GM20431 (cell line): ENCODE data around the gene UBE3C.

ENCODE experiments used
- in situ Hi-C: fragments of 300-500 bp; cut with MseI, MboI; formaldehyde crosslinking; loops from one replicate; pipeline ENCODE4 v1.15.0; 2020; ENCODE audit warnings: low sequenced_read_pairs; ENCODE audit not compliant: unreplicated experiment

UBE3C gene

DNA sequence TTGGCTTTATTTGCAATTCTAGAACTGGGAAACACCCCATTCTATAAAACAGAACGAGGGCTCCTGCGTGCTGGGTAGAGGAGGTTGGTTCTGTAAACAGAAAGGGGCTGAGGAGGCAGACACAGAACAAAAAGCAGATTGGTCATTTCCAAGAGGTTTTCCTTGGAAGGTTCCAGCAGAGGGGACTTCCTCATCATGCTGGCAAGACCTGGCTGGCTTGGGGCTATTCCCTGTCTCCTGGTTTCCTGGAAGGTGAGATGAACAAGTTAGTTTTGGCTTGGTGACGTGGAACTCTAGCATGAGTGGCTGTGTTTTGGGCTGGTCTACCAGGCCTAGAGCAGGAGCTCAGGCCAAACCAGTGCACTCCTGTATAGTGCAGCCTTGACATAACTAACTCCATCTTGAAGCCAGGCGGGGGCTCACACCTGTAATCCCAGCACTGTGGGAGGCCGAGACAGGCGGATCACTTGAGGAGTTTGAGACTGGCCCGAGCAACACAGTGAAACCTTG lies 172.0 kb downstream of the UBE3C start:
- in situ Hi-C loops = no loop called here

DNA sequence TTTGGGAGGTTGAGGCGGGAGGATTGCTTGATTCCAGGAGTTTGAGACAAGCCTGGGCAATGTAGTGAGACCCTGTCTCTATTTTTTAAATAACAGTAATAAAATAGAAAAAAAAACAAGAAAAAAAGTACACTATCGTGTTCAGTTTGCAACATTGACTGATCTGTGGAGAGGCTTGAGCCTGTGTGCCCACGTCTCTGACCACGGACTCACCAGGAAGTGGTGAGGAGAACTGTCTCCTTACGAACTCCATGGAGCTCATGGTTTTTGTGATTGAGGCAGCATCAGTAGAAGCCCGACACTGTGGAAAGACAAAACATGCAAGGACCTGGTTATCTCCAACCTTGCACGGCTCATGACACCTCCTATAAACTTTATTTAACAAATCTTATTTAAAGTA lies 174.2 kb downstream of the UBE3C start:
- in situ Hi-C loops = no loop called here

DNA sequence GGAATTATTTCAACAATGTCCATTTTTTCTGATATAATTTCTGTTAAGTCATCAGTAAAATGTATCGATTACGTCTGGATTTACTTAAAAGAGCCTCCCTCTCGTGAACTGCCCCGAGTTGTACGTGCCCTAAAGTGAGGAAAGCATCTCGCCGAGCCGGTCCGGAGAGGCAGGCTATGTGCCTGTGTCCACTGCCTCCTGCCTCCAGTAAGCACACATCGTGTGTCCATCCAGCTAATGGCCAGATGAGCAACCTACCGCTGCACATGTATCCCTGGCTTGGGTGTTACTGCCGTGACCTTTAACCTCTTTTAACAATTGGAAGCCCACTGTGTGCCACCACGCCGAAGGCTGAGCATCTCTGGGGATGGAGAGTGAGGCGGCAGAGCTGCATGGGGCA lies 174.9 kb downstream of the UBE3C start:
- in situ Hi-C loops = no loop called here

DNA sequence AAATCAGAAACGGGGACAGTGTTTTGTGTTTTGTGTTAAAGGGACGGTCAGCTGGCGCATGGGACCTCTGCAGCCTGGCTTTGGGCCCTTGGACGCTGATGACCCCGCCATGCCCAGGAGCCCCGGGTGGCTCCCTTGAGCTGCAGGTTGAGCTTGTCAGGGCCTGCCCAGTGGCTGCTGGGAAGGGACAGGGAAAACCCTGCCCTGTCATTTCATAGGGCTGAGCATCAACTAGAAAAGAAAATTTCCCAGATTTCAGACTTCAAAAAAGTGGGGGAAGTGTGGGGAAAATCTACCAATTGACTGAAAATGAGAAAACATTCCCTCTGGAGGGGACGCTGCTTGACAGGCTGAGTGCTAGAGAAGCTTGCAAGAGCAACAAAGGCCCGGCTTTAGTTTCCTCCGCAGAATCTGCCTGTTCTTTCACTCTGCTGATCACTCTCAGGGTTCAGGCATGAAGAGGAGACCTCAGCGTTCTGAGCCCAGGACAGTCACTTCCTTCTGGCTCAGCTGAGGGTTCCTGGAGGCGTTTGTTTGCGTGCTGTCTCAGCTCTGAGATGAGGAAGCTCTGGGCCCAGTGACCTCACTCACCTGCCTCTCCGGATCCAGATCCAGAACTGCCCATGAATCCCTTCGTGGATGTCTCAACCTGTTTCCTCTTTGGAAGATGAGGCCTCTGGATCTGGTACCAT lies 179.4 kb downstream of the UBE3C start:
- in situ Hi-C loops = no loop called here
